Measurements from ENCODE around the gene MTERF4.

Gene MTERF4

DNA sequence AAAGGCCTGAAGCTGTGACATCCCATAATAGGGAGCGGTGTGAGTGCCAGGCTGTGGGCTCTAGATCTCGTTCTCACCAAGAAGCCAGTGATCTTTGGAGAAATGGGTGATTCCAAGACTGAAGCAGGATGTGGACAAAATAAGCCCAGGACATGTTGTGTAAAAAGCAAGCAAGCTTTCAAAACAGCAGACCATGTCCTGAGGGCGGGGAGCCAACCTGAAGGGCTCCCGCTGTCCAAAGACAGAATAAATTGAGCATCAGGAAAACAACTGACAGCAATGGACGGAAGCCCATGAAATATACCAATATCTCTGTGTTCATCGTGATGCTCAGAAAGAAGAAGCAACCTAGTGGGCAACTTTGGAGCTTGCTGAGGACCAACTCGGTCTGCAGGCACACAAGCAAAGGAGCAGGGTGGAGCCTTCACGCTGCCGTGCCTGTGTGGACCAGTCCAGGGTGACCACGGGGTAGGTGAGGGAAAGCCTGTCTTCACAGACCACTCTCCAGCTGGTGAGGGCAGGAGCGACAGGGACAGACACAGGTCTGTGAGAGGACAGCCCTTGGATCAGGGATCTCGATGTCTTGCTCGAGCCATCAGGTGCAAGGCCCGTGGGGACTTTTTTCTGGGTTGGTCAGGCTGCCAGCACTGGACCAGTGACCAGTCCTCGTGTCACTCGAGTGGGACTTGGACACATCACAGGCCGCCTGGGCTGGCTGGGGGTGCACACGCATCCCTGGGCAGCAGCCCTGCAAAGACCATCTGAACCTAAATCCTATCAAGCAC, 21.5 kb downstream of the MTERF4 start:
- Histone ChIP-seq H3K36me3 (ENCODE audit: control insufficient read depth in 1 of 2, insufficient read depth in 2 of 2, low read length in 2 of 2) (peaks cover 0 to 4% of the 10 kb centered on the region in 2 donors), H3K9me3 (ENCODE audit: control insufficient read depth in 1 of 2, low read length in 2 of 2) (no peaks in the 10 kb centered on the region), H3K4me1 (ENCODE audit: control insufficient read depth in 1 of 2, insufficient read depth in 2 of 2, low read length in 2 of 2) (peaks cover 0 to 9% of the 10 kb centered on the region in 2 donors), H3K9ac (ENCODE audit: low read depth in 1 of 2, low read length in 2 of 2) (no peak overlapping the region), H3K4me3 (ENCODE audit: low read depth in 1 of 2, low read length in 2 of 2) (no peak overlapping the region), H3K27ac (ENCODE audit: low read depth, low read length) (no peak overlapping the region), H3K27me3 (ENCODE audit: control insufficient read depth in 1 of 2, insufficient read depth in 2 of 2, low read length in 2 of 2) (no peaks in the 10 kb centered on the region)

DNA sequence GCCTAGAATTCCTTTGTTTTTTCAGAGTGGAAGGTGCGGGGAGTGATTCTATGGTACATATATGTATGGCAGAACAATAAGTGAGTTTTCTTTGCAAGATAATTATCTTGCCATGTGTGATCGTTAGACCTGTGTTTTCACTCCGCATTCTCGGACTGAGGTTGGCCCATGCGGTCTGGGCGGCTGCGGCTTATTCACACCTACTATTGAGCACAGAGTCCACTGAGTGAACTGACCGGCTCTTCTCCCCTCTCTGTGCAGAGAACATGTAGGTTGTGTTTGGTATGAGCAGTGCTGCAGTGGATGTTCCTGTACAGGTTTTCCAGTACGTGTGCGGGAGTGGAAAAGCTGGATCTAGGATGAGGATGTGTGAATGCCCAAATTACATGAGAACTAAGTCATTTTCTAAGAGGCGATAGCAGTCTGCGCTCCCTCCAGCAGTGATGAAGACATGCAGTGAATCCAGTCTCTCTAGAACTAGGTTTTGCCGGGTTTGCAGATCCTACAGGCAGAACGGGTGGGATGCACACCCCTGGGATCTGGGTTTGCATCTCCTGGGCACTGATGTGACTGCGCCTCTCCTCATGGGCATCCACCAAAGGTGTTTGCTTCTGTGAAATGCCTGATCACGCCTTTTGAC, 27.1 kb downstream of the MTERF4 start:
- no peaks in the 10 kb centered on the region for H3K27me3 ChIP-seq (ENCODE audit: control insufficient read depth in 1 of 2, insufficient read depth in 2 of 2, low read length in 2 of 2)
- no peaks in the 10 kb centered on the region for H3K9me3 ChIP-seq (ENCODE audit: control insufficient read depth in 1 of 2, low read length in 2 of 2)
- no peak overlapping the region for H3K27ac ChIP-seq (ENCODE audit: low read depth, low read length)
- H3K4me1 ChIP-seq (ENCODE audit: control insufficient read depth in 1 of 2, insufficient read depth in 2 of 2, low read length in 2 of 2), result no peaks in the 10 kb centered on the region
- H3K9ac ChIP-seq (ENCODE audit: low read depth in 1 of 2, low read length in 2 of 2), result no peak overlapping the region
- H3K4me3 ChIP-seq (ENCODE audit: low read depth in 1 of 2, low read length in 2 of 2), result no peak overlapping the region
- peaks cover 8 to 9% of the 10 kb centered on the region in 2 donors for H3K36me3 ChIP-seq (ENCODE audit: control insufficient read depth in 1 of 2, insufficient read depth in 2 of 2, low read length in 2 of 2)

- Histone ChIP-seq H3K9me3 (ENCODE audit: control insufficient read depth in 1 of 2, low read length in 2 of 2) (no peaks in the 10 kb centered on the region), H3K27me3 (ENCODE audit: control insufficient read depth in 1 of 2, insufficient read depth in 2 of 2, low read length in 2 of 2) (no peaks in the 10 kb centered on the region), H3K4me3 (ENCODE audit: low read depth in 1 of 2, low read length in 2 of 2) (no peak overlapping the region), H3K4me1 (ENCODE audit: control insufficient read depth in 1 of 2, insufficient read depth in 2 of 2, low read length in 2 of 2) (no peaks in the 10 kb centered on the region), H3K9ac (ENCODE audit: low read depth in 1 of 2, low read length in 2 of 2) (no peak overlapping the region), H3K27ac (ENCODE audit: low read depth, low read length) (no peak overlapping the region), H3K36me3 (ENCODE audit: control insufficient read depth in 1 of 2, insufficient read depth in 2 of 2, low read length in 2 of 2) (peaks cover 8 to 9% of the 10 kb centered on the region in 2 donors)
These were observed 27.8 kb downstream of the MTERF4 start for GRCh38 chr2:241074065-241074818.

DNA sequence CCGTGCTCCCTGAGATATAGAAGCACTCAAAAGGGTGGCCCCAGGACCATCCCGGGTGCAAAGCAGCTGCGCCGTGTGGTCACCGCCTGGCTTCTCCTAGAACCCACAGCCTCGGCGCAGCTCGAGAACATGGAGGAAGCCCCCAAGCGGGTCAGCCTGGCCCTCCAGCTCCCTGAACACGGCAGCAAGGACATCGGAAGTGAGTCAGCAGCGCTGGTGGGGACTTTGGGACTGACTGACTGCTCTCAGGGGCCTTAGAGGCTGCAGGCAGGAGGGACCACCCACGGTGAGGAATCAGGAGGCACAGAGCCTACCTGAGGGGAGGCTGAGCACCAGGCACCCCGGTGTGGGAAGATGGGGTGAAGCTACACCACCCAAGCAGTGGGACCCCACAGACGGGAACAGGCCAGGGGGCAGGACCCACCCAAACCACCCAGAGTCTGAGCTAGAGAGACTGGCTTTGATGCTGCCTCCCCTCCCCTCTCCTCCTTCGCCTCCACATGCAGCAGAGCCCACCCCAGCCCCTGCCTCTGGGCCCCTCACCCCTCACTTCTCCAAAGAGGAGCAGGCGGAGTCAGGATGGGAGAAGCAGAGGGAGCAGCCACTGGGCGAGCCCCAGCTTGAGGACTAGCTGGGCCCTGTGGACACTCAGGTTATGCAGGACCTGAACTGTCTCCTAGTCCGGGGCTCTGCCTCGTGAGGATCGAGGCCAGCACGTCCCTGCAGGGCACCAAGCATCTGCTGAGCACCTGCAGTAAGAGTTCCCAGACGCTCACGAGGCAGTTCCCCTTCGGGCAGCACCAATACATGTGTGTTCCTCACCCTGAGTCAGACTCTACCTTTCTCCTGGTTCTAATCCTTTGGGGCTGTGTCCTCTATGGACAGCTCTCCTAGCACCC, 28.7 kb downstream of the MTERF4 start:
- peaks cover 8 to 9% of the 10 kb centered on the region in 2 donors for H3K36me3 ChIP-seq (ENCODE audit: control insufficient read depth in 1 of 2, insufficient read depth in 2 of 2, low read length in 2 of 2)
- H3K27ac ChIP-seq (ENCODE audit: low read depth, low read length), result no peak overlapping the region
- H3K4me3 ChIP-seq (ENCODE audit: low read depth in 1 of 2, low read length in 2 of 2), result no peak overlapping the region
- H3K4me1 ChIP-seq (ENCODE audit: control insufficient read depth in 1 of 2, insufficient read depth in 2 of 2, low read length in 2 of 2), result no peaks in the 10 kb centered on the region
- no peaks in the 10 kb centered on the region for H3K9me3 ChIP-seq (ENCODE audit: control insufficient read depth in 1 of 2, low read length in 2 of 2)
- no peak overlapping the region for H3K9ac ChIP-seq (ENCODE audit: low read depth in 1 of 2, low read length in 2 of 2)
- no peaks in the 10 kb centered on the region for H3K27me3 ChIP-seq (ENCODE audit: control insufficient read depth in 1 of 2, insufficient read depth in 2 of 2, low read length in 2 of 2)

DNA sequence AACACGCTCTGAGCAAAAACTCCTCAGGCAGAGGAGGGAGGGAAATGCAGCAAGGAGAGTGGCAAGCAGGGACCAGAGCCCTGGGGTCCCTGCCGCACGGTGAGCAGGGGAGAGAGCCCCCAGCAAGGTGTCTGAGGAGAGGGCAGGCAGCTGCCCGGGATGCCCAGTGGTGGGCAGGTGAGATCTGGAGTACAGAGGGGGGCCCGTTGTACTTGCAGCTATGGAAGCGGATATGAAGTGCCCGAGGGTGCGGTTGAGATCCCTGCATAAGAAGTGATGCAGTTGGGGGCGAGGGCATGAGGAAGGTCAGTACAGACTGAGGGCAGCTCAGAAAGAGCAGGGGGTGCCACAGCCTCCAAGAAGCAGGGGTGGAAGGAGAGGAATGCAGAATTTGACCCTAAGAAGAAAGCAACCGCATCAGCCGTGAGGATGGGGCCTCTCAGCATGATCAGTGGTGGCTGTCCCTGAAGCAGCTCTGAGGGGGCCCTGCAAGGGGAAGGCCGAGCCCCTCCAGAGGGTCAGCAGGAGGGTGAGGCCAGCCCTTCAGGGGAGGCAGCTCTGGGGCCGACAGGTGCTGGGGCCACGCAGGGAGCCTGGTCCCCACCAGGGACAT, 29.4 kb downstream of the MTERF4 start:
- no peak overlapping the region for H3K27ac ChIP-seq (ENCODE audit: low read depth, low read length)
- peaks cover 8 to 9% of the 10 kb centered on the region in 2 donors for H3K36me3 ChIP-seq (ENCODE audit: control insufficient read depth in 1 of 2, insufficient read depth in 2 of 2, low read length in 2 of 2)
- H3K4me3 ChIP-seq (ENCODE audit: low read depth in 1 of 2, low read length in 2 of 2), result no peak overlapping the region
- no peaks in the 10 kb centered on the region for H3K27me3 ChIP-seq (ENCODE audit: control insufficient read depth in 1 of 2, insufficient read depth in 2 of 2, low read length in 2 of 2)
- H3K9ac ChIP-seq (ENCODE audit: low read depth in 1 of 2, low read length in 2 of 2), result no peak overlapping the region
- no peaks in the 10 kb centered on the region for H3K4me1 ChIP-seq (ENCODE audit: control insufficient read depth in 1 of 2, insufficient read depth in 2 of 2, low read length in 2 of 2)
- H3K9me3 ChIP-seq (ENCODE audit: control insufficient read depth in 1 of 2, low read length in 2 of 2), result no peaks in the 10 kb centered on the region

DNA sequence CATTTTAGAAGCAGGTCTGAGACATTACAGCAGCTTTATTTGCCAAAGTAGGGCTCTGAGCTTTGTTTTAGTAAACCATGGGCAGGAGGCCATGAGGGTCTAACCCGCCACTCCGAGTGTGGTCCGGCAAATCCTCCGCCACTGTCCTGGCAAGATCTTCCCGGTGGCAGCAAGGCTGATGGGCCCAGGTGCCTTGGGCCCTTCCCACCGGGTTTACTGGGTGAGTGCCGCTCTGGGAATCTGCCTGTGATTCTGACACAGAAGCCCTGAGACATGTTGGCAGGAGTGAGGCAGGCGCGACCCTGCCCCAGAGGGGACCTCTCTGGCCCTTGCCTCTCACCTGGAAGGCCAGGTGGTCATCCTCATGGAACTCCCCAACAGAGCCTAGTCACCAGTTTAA, 29.9 kb downstream of the MTERF4 start:
- Histone ChIP-seq H3K27me3 (ENCODE audit: control insufficient read depth in 1 of 2, insufficient read depth in 2 of 2, low read length in 2 of 2) (no peaks in the 10 kb centered on the region), H3K9me3 (ENCODE audit: control insufficient read depth in 1 of 2, low read length in 2 of 2) (no peaks in the 10 kb centered on the region), H3K4me3 (ENCODE audit: low read depth in 1 of 2, low read length in 2 of 2) (no peak overlapping the region), H3K9ac (ENCODE audit: low read depth in 1 of 2, low read length in 2 of 2) (no peak overlapping the region), H3K4me1 (ENCODE audit: control insufficient read depth in 1 of 2, insufficient read depth in 2 of 2, low read length in 2 of 2) (no peaks in the 10 kb centered on the region), H3K27ac (ENCODE audit: low read depth, low read length) (no peak overlapping the region), H3K36me3 (ENCODE audit: control insufficient read depth in 1 of 2, insufficient read depth in 2 of 2, low read length in 2 of 2) (peaks cover 8 to 9% of the 10 kb centered on the region in 2 donors)

DNA sequence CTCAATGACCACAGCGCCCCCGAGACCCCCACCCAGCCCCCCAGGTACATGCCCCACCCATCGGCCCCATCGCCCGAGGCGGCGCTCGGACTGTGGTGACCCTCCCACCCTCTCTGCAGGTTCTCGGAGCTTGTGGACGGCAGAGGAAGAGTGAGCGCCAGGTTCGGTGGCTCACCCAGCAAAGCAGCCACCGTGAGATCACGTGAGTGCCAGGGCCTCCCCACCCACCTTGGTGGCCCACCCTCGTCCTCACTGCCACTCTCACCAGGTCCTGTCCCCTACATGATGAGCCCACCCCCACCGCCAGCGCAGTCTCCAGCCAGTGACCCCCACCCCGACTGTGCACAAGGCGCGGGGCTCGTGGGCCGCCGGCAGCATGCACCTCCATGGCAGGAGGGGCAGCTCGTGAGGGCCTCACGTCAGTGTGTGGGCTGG, 30.4 kb downstream of the MTERF4 start:
- Histone ChIP-seq H3K27me3 (ENCODE audit: control insufficient read depth in 1 of 2, insufficient read depth in 2 of 2, low read length in 2 of 2) (no peaks in the 10 kb centered on the region), H3K36me3 (ENCODE audit: control insufficient read depth in 1 of 2, insufficient read depth in 2 of 2, low read length in 2 of 2) (peaks cover 8 to 9% of the 10 kb centered on the region in 2 donors), H3K9ac (ENCODE audit: low read depth in 1 of 2, low read length in 2 of 2) (no peak overlapping the region), H3K9me3 (ENCODE audit: control insufficient read depth in 1 of 2, low read length in 2 of 2) (no peaks in the 10 kb centered on the region), H3K4me1 (ENCODE audit: control insufficient read depth in 1 of 2, insufficient read depth in 2 of 2, low read length in 2 of 2) (no peaks in the 10 kb centered on the region), H3K27ac (ENCODE audit: low read depth, low read length) (no peak overlapping the region), H3K4me3 (ENCODE audit: low read depth in 1 of 2, low read length in 2 of 2) (no peak overlapping the region)

- Histone ChIP-seq H3K4me3 (ENCODE audit: low read depth in 1 of 2, low read length in 2 of 2) (no peak overlapping the region), H3K9me3 (ENCODE audit: control insufficient read depth in 1 of 2, low read length in 2 of 2) (no peaks in the 10 kb centered on the region), H3K9ac (ENCODE audit: low read depth in 1 of 2, low read length in 2 of 2) (no peak overlapping the region), H3K27ac (ENCODE audit: low read depth, low read length) (no peak overlapping the region), H3K27me3 (ENCODE audit: control insufficient read depth in 1 of 2, insufficient read depth in 2 of 2, low read length in 2 of 2) (no peaks in the 10 kb centered on the region), H3K4me1 (ENCODE audit: control insufficient read depth in 1 of 2, insufficient read depth in 2 of 2, low read length in 2 of 2) (no peaks in the 10 kb centered on the region), H3K36me3 (ENCODE audit: control insufficient read depth in 1 of 2, insufficient read depth in 2 of 2, low read length in 2 of 2) (peaks cover 8 to 9% of the 10 kb centered on the region in 2 donors)
These were observed 31.0 kb downstream of the MTERF4 start for GRCh38 chr2:241070811-241071676.

- H3K27ac ChIP-seq (ENCODE audit: low read depth, low read length), result no peak overlapping the region
- H3K4me3 ChIP-seq (ENCODE audit: low read depth in 1 of 2, low read length in 2 of 2), result no peak overlapping the region
- H3K9me3 ChIP-seq (ENCODE audit: control insufficient read depth in 1 of 2, low read length in 2 of 2), result no peaks in the 10 kb centered on the region
- H3K27me3 ChIP-seq (ENCODE audit: control insufficient read depth in 1 of 2, insufficient read depth in 2 of 2, low read length in 2 of 2), result no peaks in the 10 kb centered on the region
- no peaks in the 10 kb centered on the region for H3K4me1 ChIP-seq (ENCODE audit: control insufficient read depth in 1 of 2, insufficient read depth in 2 of 2, low read length in 2 of 2)
- H3K9ac ChIP-seq (ENCODE audit: low read depth in 1 of 2, low read length in 2 of 2), result no peak overlapping the region
- peaks cover 8 to 9% of the 10 kb centered on the region in 2 donors for H3K36me3 ChIP-seq (ENCODE audit: control insufficient read depth in 1 of 2, insufficient read depth in 2 of 2, low read length in 2 of 2)
These were observed 31.7 kb downstream of the MTERF4 start for GRCh38 chr2:241070361-241070760.
